IPS DF 6.9 (cell line): Measurements from ENCODE around the gene MSX2.
A peak's percentile ranks its signal among the peaks of the same experiment; 100 is the strongest.

Experiments used
- DNase-seq: peaks from one replicate; pipeline ENCODE4 v3.0.0-alpha.2; 2013; ENCODE audit warnings: low read depth, low spot score
- H3K27ac ChIP-seq: one replicate; pipeline ENCODE4 v1.5.1; 2013; ENCODE audit warnings: low read length, control low read depth
- H3K27me3 ChIP-seq: 2 replicates; pipeline ENCODE4 v1.6.1; 2013; ENCODE audit warnings: mild to moderate bottlenecking, low read length; ENCODE audit not compliant: control insufficient read depth, insufficient read depth
- H3K36me3 ChIP-seq: 2 replicates; pipeline ENCODE4 v1.6.1; 2013; ENCODE audit warnings: low read length; ENCODE audit not compliant: control insufficient read depth, insufficient read depth
- H3K4me1 ChIP-seq: 2 replicates; pipeline ENCODE4 v1.6.1; 2013; ENCODE audit warnings: low read length; ENCODE audit not compliant: control insufficient read depth, insufficient read depth
- H3K4me3 ChIP-seq: 2 replicates; pipeline ENCODE4 v1.5.1; 2013; ENCODE audit warnings: mild to moderate bottlenecking, low read length
- H3K9me3 ChIP-seq: 2 replicates; pipeline ENCODE4 v1.6.1; 2013; ENCODE audit warnings: low read length, inconsistent platforms; ENCODE audit not compliant: control insufficient read depth, insufficient read depth
- WGBS: extraction: QIAGEN DNeasy Blood & Tissue Kit; methylation state at CpG from one replicate; pipeline ENCODE4 v1.1.7; 2013; ENCODE audit warnings: mixed read lengths, missing lambda C conversion rate; ENCODE audit not compliant: insufficient read length, insufficient coverage; 5-methylcytosine and 5-hydroxymethylcytosine counted together

The MSX2 gene

GRCh38 chr5:174718880-174719610 is 5.3 kb upstream of the MSX2 start:
- no peak for DNase-seq
- Histone ChIP-seq H3K27ac (no peak overlapping the region), H3K27me3 (peaks cover 56% of the 10 kb centered on the region), H3K9me3 (no peaks in the 10 kb centered on the region), H3K4me3 (no peak overlapping the region), H3K36me3 (no peaks in the 10 kb centered on the region), H3K4me1 (peaks cover 3% of the 10 kb centered on the region; the same call in 1 of the 2 replicates)
- no CpG with 5 or more reads among the region's 10 CpGs for WGBS

GRCh38 chr5:174719793-174720611 is 4.4 kb upstream of the MSX2 start:
- DNase-seq = no peak
- no CpG with 5 or more reads among the region's 19 CpGs for WGBS
- no peaks in the 10 kb centered on the region for H3K36me3 ChIP-seq
- peaks cover 59% of the 10 kb centered on the region for H3K27me3 ChIP-seq
- H3K4me1 ChIP-seq = peaks cover 3% of the 10 kb centered on the region; the same call in 1 of the 2 replicates
- no peaks in the 10 kb centered on the region for H3K9me3 ChIP-seq
- no peak overlapping the region for H3K4me3 ChIP-seq
- H3K27ac ChIP-seq = no peak overlapping the region

- Histone ChIP-seq H3K4me3 (peak overlapping the region; percentile 16; the same call in 1 of the 2 replicates), H3K27me3 (peaks cover 67% of the 10 kb centered on the region), H3K36me3 (no peaks in the 10 kb centered on the region), H3K4me1 (peaks cover 5% of the 10 kb centered on the region; the same call in 1 of the 2 replicates), H3K9me3 (no peaks in the 10 kb centered on the region), H3K27ac (no peak overlapping the region)
- WGBS = no CpG with 5 or more reads among the region's 75 CpGs
- no peak for DNase-seq
Measured at GRCh38 chr5:174720612-174721529, 3.5 kb upstream of the MSX2 start.

- Histone ChIP-seq H3K9me3 (no peaks in the 10 kb centered on the region), H3K4me3 (peak overlapping the region; percentile 16; the same call in 1 of the 2 replicates), H3K27ac (no peak overlapping the region), H3K36me3 (no peaks in the 10 kb centered on the region), H3K4me1 (peaks cover 5% of the 10 kb centered on the region; the same call in 1 of the 2 replicates), H3K27me3 (peaks cover 76% of the 10 kb centered on the region)
- no CpG with 5 or more reads among the region's 19 CpGs for WGBS
- no peak for DNase-seq
Measured at GRCh38 chr5:174721530-174722432, 2.6 kb upstream of the MSX2 start.

- Histone ChIP-seq H3K36me3 (no peaks in the 10 kb centered on the region), H3K9me3 (no peaks in the 10 kb centered on the region), H3K4me1 (peaks cover 5% of the 10 kb centered on the region; the same call in 1 of the 2 replicates), H3K4me3 (no peak overlapping the region), H3K27me3 (peaks cover 83% of the 10 kb centered on the region), H3K27ac (no peak overlapping the region)
- WGBS = no CpG with 5 or more reads among the region's 4 CpGs
- DNase-seq = no peak
Measured at GRCh38 chr5:174722500-174722899, 1.9 kb upstream of the MSX2 start.

- H3K4me3 ChIP-seq = no peak overlapping the region; the same call in 1 of the 2 replicates
- H3K27ac ChIP-seq = no peak overlapping the region
- H3K4me1 ChIP-seq = peaks cover 5% of the 10 kb centered on the region; the same call in 1 of the 2 replicates
- peaks cover 87% of the 10 kb centered on the region for H3K27me3 ChIP-seq
- no peaks in the 10 kb centered on the region for H3K36me3 ChIP-seq
- WGBS = no CpG with 5 or more reads among the region's 23 CpGs
- no peak for DNase-seq
- no peaks in the 10 kb centered on the region for H3K9me3 ChIP-seq
Measured at GRCh38 chr5:174723315-174723978, 935 bp upstream of the MSX2 start.

- Histone ChIP-seq H3K36me3 (no peaks in the 10 kb centered on the region), H3K4me3 (peak overlapping the region; percentile 35; the same call in 1 of the 2 replicates), H3K27me3 (peaks cover 83% of the 10 kb centered on the region), H3K27ac (no peak overlapping the region), H3K4me1 (peaks cover 5% of the 10 kb centered on the region; the same call in 1 of the 2 replicates), H3K9me3 (no peaks in the 10 kb centered on the region)
- DNase-seq = no peak
- WGBS = no CpG with 5 or more reads among the region's 20 CpGs
Measured at GRCh38 chr5:174723979-174724483, 351 bp upstream of the MSX2 start.

- Histone ChIP-seq H3K27ac (no peak overlapping the region), H3K9me3 (no peaks in the 10 kb centered on the region), H3K4me1 (peaks cover 3% of the 10 kb centered on the region; the same call in 1 of the 2 replicates), H3K4me3 (peak overlapping the region; percentile 71; the same call in 1 of the 2 replicates), H3K36me3 (no peaks in the 10 kb centered on the region), H3K27me3 (peaks cover 79% of the 10 kb centered on the region)
- WGBS = no CpG with 5 or more reads among the region's 30 CpGs
- DNase-seq = no peak
Measured at GRCh38 chr5:174725261-174725990, 1.0 kb downstream of the MSX2 start.
